ENCODE data around the gene AK9. TPM values are rescaled to one million over a fixed set of nuclear protein-coding genes. Genes with fewer than 3 reads are reported as not detected.

Gene AK9
- total and polyA plus RNA-seq, 12 donors: 1.9 to 9.9 (median 5.4) TPM

DNA sequence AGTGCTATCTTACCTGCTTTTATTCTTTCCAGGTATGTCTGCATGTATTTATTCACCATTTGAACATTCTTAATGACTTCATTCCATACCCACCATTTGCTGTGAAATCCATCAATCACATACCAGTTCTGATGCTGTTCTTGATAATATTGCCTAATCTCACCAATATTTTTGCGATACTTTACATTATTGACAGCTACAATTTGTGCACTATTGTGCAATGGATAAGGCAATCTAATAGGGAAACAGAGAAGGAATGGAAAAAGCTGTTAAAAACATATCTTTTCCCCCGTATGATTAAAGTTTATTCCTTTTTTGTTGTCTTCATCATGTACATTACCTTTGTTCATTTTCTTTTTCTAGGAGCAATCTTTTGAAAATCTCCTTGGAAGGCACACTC lies 184.7 kb downstream of the AK9 start:
- Histone ChIP-seq H3K9me3 (replicated peaks in 1 of 3) (no peaks in the 10 kb centered on the region), H3K36me3 (replicated peaks in 1 of 2) (no peaks in the 10 kb centered on the region), H3K27me3 (no peaks in the 10 kb centered on the region), H3K4me1 (replicated peaks in 1 of 2) (no peaks in the 10 kb centered on the region), H3K4me3 (no peak overlapping the region), H3K27ac (no peak overlapping the region)
- TF ChIP-seq, protein P1, sequence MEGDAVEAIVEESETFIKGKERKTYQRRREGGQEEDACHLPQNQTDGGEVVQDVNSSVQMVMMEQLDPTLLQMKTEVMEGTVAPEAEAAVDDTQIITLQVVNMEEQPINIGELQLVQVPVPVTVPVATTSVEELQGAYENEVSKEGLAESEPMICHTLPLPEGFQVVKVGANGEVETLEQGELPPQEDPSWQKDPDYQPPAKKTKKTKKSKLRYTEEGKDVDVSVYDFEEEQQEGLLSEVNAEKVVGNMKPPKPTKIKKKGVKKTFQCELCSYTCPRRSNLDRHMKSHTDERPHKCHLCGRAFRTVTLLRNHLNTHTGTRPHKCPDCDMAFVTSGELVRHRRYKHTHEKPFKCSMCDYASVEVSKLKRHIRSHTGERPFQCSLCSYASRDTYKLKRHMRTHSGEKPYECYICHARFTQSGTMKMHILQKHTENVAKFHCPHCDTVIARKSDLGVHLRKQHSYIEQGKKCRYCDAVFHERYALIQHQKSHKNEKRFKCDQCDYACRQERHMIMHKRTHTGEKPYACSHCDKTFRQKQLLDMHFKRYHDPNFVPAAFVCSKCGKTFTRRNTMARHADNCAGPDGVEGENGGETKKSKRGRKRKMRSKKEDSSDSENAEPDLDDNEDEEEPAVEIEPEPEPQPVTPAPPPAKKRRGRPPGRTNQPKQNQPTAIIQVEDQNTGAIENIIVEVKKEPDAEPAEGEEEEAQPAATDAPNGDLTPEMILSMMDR (IDR thresholded peaks at IDR 0.05): no peak
- TF ChIP-seq POLR2A (IDR thresholded peaks at IDR 0.05): no peak
- intact Hi-C loops (cut with DNase I): no loop called here
- 82 to 93% (median 90%) methylated on average over 2 of the region's 2 CpGs for WGBS, 4 donors
- DNase-seq: no peak

DNA sequence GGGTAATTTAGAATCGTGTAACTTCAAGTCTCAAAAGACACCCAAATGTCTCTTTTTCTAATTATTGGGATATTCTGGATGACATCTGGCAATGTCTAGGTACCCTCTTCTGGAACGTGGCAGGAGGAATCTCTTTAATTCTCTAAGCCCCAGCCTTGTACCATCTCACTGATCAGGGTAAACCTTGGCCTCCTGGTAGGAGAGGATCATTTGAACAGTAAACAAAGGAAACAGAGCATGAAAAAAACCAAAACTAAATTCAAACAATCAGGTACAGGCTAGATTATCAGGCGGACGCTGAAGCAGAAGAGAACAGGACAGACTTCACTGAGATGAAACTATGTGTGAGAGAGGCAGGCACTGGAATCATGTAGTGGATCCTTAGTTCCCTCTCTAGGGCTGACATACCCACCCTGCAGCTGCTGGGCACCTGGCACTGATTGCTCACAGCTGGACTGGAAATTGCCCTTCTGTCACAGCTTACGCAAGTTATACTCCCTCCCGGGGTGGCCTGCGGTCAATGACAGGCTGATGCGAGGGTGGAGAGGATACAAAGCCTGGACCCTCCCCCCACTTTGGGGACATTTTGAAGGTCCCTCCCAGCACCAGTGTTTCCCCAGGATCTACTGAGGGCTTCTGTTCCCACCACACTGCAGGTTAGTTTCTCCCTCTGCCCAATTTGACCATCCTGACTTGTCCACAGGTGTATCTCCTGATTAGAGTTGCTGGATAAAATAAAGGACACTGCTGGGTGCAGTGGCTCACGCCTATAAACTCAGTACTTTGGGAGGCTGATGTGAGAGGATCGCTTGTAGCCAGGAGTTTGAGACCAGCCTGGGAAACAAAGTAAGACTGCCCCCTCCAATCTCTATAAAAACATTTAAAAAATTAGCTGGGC lies 187.4 kb downstream of the AK9 start:
- intact Hi-C loops (cut with DNase I): no loop called here
- Histone ChIP-seq H3K4me1 (replicated peaks in 1 of 2) (no peaks in the 10 kb centered on the region), H3K36me3 (replicated peaks in 1 of 2) (no peaks in the 10 kb centered on the region), H3K27ac (no peak overlapping the region), H3K4me3 (no peak overlapping the region), H3K9me3 (replicated peaks in 1 of 3) (no peaks in the 10 kb centered on the region), H3K27me3 (no peaks in the 10 kb centered on the region)
- WGBS, 4 donors: 80 to 91% (median 84%) methylated on average over 7 to 10 of the region's 10 CpGs
- DNase-seq: no peak
- TF ChIP-seq POLR2A (IDR thresholded peaks at IDR 0.05): no peak
- TF ChIP-seq, protein P1 (IDR thresholded peaks at IDR 0.05): no peak

DNA sequence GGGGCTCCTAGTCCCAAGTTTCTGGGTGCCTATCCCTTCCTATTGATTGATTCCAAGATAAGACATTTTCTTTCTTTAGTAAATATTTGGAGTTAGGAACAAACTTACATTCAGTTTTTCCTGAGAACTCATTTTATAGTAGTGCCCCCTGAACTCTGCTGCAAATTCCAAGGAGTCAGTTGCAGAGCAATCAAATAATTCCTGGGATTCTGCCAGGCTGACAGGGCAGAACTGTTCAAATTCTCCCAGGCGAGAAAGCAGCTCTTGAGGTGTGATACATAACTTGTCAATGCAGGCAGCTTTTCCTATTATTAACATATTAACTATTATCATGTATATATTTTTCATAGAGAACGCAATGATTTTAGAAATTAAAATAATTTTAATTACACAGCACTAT lies 192.1 kb downstream of the AK9 start:
- H3K9me3 ChIP-seq (replicated peaks in 1 of 3): no peaks in the 10 kb centered on the region

DNA sequence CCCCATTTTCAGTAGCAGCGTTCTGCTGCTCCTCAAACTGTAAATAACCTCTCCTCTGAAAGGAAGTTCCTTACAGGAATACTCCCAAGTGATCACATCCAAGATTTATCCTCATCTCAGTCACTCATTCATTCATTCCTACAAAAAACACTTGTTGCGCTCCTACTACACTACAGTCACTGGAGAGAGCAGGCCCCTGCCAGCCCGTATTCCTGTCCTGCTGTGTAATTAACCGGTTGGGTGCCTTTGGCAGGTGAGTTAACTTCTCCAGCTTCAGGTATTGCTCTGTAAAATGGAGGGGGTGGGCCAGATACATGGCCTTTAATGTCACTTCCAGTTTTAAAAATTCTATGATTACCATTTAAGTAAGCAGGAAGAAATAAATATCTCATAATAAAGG lies 192.9 kb downstream of the AK9 start:
- no peaks in the 10 kb centered on the region for H3K9me3 ChIP-seq (replicated peaks in 1 of 3)
- H3K4me3 ChIP-seq: no peak overlapping the region
- intact Hi-C loops (cut with DNase I): no loop called here
- H3K27ac ChIP-seq: no peak overlapping the region
- WGBS, 4 donors: 90 to 93% (median 91%) methylated on average over 4 of the region's 4 CpGs
- no peaks in the 10 kb centered on the region for H3K36me3 ChIP-seq (replicated peaks in 1 of 2)
- no peaks in the 10 kb centered on the region for H3K4me1 ChIP-seq (replicated peaks in 1 of 2)
- H3K27me3 ChIP-seq: no peaks in the 10 kb centered on the region
- no peak for DNase-seq
- no peak for TF ChIP-seq POLR2A (IDR thresholded peaks at IDR 0.05)

More for the DNA sequence above, 192.1 kb downstream of the AK9 start:
- no peak overlapping the region for H3K4me3 ChIP-seq
- intact Hi-C loops (cut with DNase I): no loop called here
- TF ChIP-seq, protein P1 (IDR thresholded peaks at IDR 0.05): no peak
- no peak for TF ChIP-seq POLR2A (IDR thresholded peaks at IDR 0.05)
- 83 to 97% (median 92%) methylated on average over 2 of the region's 2 CpGs for WGBS, 4 donors
- H3K27me3 ChIP-seq: no peaks in the 10 kb centered on the region
- no peaks in the 10 kb centered on the region for H3K4me1 ChIP-seq (replicated peaks in 1 of 2)
- H3K36me3 ChIP-seq (replicated peaks in 1 of 2): no peaks in the 10 kb centered on the region
- DNase-seq: no peak
- no peak overlapping the region for H3K27ac ChIP-seq
